Right lung (tissue), 5 donors: ENCODE results near the gene XYLT2. TPM values are rescaled to one million over a fixed set of nuclear protein-coding genes. Genes with fewer than 3 reads are reported as not detected.
"Not testable (repeated sequence)": the region's sequence is repeated elsewhere in the genome, so short reads cannot be mapped to it uniquely, and the experiment has no call there.

ENCODE experiments used
- DNase-seq, 2 donors: peaks; one replicate each; pipeline ENCODE4 v3.0.0-alpha.2; 2013
- polyA plus RNA-seq, 5 donors: library from polyadenylated mRNA; unstranded; fragments of 120-200 nt; gene quantifications; one replicate each; pipeline versions ENCODE4 v1.2.1 to v1.2.3, GENCODE V29; 2013; ENCODE audit warnings: inconsistent platforms in 1 of 5, low replicate concordance in 1 of 5; ENCODE audit not compliant: insufficient read length in 5 of 5, insufficient read depth in 1 of 5

XYLT2 gene
- polyA plus RNA-seq, 5 donors = 15.9 to 25.9 (median 21.6) TPM

- DNase-seq = no peak
Measured at GRCh38 chr17:50389534-50389933, 43.6 kb downstream of the XYLT2 start.

DNA sequence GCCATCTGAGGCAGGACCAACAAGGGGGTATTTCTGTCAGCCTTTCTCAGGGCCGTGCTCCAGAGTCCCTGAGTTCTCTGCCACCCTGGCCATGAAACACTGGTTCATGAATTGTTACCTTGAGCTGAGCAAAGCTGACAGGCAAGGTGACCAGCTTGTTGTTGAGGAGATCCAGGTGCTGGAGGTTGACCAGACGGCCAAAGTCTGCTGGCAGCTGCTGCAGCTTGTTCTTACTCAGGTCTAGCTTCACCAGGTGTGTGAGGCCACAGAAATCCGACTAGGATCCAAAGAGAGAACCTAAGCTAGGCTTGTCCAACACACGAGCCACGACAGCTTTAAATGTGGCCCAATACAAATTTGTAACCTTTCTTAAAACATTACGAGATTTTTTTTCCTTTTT is 46.7 kb downstream of the XYLT2 start:
- DNase-seq = no peak

- DNase-seq = no peak
Measured at GRCh38 chr17:50393700-50394099, 47.8 kb downstream of the XYLT2 start.

DNA sequence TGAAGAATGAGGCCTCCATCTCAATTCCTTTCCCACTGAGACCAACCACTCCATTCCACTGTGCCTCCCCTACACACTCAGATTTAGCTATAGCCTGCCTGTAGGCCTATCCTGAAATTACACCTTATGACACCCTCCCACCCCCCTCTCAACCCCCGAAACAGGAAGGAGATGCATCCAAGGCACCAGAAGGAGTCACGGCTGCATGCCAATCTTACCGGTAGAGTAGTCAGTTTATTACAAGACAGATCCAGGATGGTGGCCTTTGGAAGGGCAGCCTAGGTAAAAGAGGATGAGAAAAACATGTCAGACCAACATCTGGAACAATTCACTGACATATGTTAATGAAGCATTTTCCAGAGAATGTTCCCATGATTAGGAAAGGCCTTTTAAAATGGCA is 48.8 kb downstream of the XYLT2 start:
- no peak for DNase-seq

DNA sequence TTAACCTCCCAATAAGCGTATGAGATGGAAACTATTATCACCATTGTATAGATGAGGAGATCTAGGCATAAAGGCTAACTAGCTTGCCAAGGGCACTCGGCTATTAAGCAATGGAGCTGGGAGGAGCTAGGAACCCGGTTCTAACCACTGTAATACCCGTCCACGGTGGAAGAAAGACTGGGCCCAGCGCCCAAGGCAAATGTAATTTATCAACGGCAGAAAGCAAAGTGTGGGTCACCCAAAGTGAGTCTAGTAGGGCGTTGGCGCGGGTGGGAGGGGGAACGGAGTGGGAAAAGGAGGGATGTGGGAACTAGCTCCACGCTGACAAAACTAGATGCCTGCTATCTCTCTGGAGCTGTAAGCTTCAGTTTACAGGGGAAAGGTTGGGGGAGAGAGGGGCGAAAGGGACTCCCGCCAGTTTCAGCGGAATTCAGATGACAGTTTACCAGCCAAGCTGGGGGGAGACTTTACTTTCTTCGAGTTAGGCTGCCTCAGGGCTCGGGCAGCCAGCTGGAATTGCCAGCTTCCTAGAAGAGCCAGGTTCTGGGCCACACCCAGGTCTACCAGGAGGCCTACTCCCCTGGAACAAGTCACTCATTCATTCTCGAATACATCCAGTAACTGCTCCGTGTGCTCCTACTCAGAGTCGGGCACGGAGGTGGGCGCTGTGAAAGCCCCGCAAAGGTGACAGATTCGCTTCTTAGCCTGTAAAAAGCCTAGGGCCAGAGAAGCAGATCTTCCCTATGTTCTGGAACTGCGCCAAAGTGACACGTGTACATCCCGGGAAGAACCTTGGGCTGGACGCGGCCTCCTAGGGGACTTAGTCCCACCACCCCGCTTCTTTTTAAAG is 50.6 kb downstream of the XYLT2 start:
- peak; percentile 26 to 27 for DNase-seq

DNA sequence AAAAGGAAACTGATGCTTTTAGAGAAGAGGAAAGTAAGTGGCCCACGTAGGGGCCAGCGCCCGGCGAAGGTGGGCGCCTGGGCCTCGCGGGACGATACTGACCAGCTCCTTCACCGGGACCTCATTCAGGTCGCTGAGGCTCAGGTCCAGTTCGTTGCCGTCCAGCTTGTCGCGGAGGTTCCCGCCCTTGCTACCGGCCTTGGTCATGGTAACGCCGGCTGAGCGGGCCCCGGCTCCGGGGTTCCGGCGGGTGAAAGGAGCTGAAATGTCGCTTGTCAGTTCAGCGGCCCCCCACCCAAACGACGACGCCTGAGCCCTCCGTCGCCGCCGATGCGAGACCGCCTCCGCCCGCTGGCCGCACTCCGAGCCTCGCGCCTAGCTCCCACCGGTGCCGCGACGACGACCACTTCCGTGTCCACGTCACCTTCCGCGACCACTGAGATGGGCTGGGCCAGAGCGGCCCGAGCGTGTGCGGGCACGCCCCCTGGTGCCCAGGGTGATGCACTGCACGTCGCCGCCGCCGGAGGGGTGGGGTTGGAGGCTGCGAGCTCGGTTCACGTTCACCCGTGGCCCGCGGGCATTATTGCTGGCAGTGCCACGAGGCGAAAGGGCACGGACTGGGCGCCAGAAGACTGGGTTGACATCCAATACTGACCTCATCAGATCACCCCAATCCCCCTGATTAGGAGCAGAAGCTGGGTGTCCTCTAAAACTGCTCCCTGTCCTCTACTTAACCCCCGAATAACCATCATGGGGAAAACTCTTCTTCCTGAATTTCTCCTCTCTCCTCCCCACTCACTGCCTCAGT is 51.4 kb downstream of the XYLT2 start, which contains the start of gene LRRC59:
TSS of gene LRRC59 (minus strand) at position 413 of the 808 bp plus-strand sequence. CDS start at position 207, 206 bp downstream.
- peak; percentile 86 to 87 for DNase-seq

GRCh38 chr17:50397919-50398285 is 52.0 kb downstream of the XYLT2 start:
- no peak for DNase-seq

GRCh38 chr17:50398672-50399071 is 52.7 kb downstream of the XYLT2 start:
- DNase-seq = not testable (repeated sequence)

GRCh38 chr17:50399591-50399990 is 53.7 kb downstream of the XYLT2 start:
- not testable (repeated sequence) for DNase-seq

DNA sequence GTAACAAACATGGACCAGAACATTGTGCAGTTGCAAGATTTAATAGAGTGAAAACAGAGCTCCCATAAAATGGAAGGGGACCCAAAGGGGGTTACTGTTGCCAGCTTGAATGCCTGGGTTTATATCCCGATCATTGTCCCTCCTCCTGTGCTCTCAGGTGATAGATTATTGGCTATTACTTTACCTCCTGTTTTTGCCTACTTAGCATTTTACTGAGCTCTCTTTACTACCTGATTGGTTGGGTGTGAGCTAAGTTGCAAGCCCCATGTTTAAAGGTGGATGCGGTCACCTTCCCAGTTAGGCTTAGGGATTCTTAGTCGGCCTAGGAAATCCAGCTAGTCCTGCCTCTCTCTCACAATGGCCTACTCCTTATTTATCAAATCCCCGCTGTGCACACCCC is 59.4 kb downstream of the XYLT2 start:
- DNase-seq = not testable (repeated sequence)

DNA sequence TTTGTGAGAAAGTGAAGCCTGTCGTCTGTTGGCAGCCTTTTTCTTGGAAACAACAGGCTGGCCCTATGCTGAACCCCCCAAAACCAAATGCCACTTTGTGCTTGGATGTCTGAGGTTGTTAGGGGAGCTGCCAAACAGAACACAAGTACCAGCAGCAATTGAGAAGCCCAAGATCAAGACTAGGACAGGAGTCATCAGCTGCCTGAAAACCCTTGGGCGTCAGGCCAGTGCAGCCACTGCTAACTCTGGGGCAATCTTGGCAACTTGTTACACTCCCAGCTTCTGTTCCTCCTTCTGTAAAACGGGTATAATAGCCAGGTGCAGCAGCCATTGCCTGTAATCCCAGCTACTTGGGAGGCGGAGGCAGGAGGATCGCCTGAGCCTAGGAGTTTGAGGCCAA is 60.7 kb downstream of the XYLT2 start:
- no peak for DNase-seq

- no peak for DNase-seq
Measured at GRCh38 chr17:50407921-50408320, 62.0 kb downstream of the XYLT2 start.

Other genes with a start within 250 kb of the XYLT2 start
- 10 to 100 TPM; 13.3 to 19.7 (median 16.6) TPM for gene SAMD14, start 216.0 kb upstream of the XYLT2 start, polyA plus RNA-seq
- 10 to 100 TPM; 42.6 to 67.3 (median 50.7) TPM for gene PPP1R9B, start 195.4 kb upstream of the XYLT2 start, polyA plus RNA-seq
- gene SGCA, start 180.1 kb upstream of the XYLT2 start, polyA plus RNA-seq = 10 to 100 TPM in 1 of 5 donors, 1 to 10 TPM in 4; 3.1 to 19.0 (median 3.6) TPM
- 1,000 to 10,000 TPM in 1 of 5 donors, 100 to 1,000 TPM in 4; 464 to 1,084 (median 515) TPM for gene COL1A1, start 144.5 kb upstream of the XYLT2 start, polyA plus RNA-seq
- gene TMEM92, start 71.7 kb upstream of the XYLT2 start, polyA plus RNA-seq = 1 to 10 TPM; 4.4 to 8.7 (median 7.5) TPM
- gene MRPL27, start 27.1 kb downstream of the XYLT2 start, polyA plus RNA-seq = 10 to 100 TPM; 48.3 to 67.2 (median 55.7) TPM
- 10 to 100 TPM in 3 of 5 donors, 1 to 10 TPM in 2; 7.2 to 13.9 (median 11.1) TPM for gene EME1, start 27.1 kb downstream of the XYLT2 start, polyA plus RNA-seq
- 10 to 100 TPM; 40.8 to 62.9 (median 44.7) TPM for gene LRRC59, start 51.4 kb downstream of the XYLT2 start, polyA plus RNA-seq
- gene ACSF2, start 80.1 kb downstream of the XYLT2 start, polyA plus RNA-seq = 100 to 1,000 TPM in 4 of 5 donors, 10 to 100 TPM in 1; 95.0 to 131 (median 114) TPM
- 1 to 10 TPM; 4.2 to 6.5 (median 4.8) TPM for gene CHAD, start 122.8 kb downstream of the XYLT2 start, polyA plus RNA-seq
- gene RSAD1, start 132.7 kb downstream of the XYLT2 start, polyA plus RNA-seq = 10 to 100 TPM; 41.2 to 56.4 (median 50.3) TPM
- gene MYCBPAP, start 162.3 kb downstream of the XYLT2 start, polyA plus RNA-seq = 1 to 10 TPM; 5.0 to 8.2 (median 7.0) TPM
- 1 to 10 TPM; 2.8 to 7.4 (median 5.2) TPM for gene EPN3, start 186.6 kb downstream of the XYLT2 start, polyA plus RNA-seq
- gene SPATA20, start 201.0 kb downstream of the XYLT2 start, polyA plus RNA-seq = 10 to 100 TPM; 38.0 to 51.3 (median 41.6) TPM
- gene CACNA1G, start 214.6 kb downstream of the XYLT2 start, polyA plus RNA-seq = 10 to 100 TPM; 16.2 to 32.8 (median 17.1) TPM